ES-I3 (cell line): ENCODE results near the gene UBE2V1.
"Not testable (repeated sequence)": the region's sequence is repeated elsewhere in the genome, so short reads cannot be mapped to it uniquely, and the experiment has no call there.

Experiments
- H3K36me3 ChIP-seq: 2 replicates; pipeline ENCODE4 v1.6.1; 2013; ENCODE audit warnings: mild to moderate bottlenecking, low read length, control low read depth, moderate library complexity; ENCODE audit not compliant: insufficient read depth
- H3K4me1 ChIP-seq: 2 replicates; pipeline ENCODE4 v1.6.1; 2013; ENCODE audit warnings: mild to moderate bottlenecking, control low read depth, low read length; ENCODE audit not compliant: insufficient read depth
- H3K9ac ChIP-seq: 2 replicates; pipeline ENCODE4 v1.6.1; 2013; ENCODE audit warnings: low read depth, mild to moderate bottlenecking, low read length, moderate library complexity
- H3K9me3 ChIP-seq: 2 replicates; pipeline ENCODE4 v1.6.1; 2013; ENCODE audit warnings: mild to moderate bottlenecking, low read length, moderate library complexity; ENCODE audit not compliant: control insufficient read depth, insufficient read depth

Gene UBE2V1

GRCh38 chr20:50063763-50064162, 49.2 kb downstream of the UBE2V1 start:
- not testable (repeated sequence) for H3K9me3 ChIP-seq, H3K4me1 ChIP-seq, H3K36me3 ChIP-seq, H3K9ac ChIP-seq

- H3K4me1 ChIP-seq, result peaks cover 8% of the 10 kb centered on the region; the same call in 1 of the 2 replicates
- H3K36me3 ChIP-seq, result no peaks in the 10 kb centered on the region
- no peak overlapping the region for H3K9ac ChIP-seq
- H3K9me3 ChIP-seq, result no peaks in the 10 kb centered on the region
Observed at GRCh38 chr20:50062006-50062838, 50.7 kb downstream of the UBE2V1 start.

DNA sequence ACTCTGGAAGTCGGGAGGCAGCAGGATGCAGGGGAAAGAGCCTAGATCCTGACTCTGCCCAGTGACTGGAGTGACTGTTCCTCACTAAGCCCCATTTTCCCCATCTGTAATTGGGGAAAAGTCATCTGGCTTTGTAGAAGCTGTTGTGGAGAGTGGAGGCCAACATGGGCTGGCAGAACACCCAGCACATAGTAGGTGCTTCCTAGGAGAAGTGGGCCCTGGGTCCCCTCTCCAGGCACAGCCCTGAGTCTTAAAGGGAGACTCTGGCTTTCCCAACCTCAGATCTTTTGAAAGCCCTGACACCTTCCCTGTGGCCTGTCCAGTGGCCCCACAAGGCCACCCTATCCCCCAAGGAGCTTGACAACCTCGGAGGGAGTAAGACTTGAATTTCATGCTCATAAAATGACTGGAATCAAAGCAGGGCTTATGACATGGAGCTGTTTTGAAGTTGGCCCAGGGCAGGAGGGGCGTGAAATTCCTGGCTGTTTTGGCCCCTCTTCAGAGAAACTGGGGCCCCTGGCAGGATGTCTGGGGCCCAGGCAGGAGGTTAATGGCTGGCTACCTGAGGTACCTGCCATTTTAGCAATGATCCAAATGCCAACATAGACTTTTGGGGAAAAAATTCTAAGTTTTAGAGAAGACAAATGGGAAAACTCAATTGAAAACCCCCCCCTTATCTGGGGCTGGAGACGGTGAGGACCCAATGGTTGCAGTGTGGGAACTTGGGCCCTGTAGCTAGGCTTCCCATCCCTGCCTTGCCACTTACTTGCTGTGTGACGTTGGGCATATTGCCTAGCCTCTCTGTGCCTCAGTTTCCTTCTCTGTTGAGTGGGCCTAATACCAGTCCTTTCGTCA, 51.6 kb downstream of the UBE2V1 start:
- no peak overlapping the region for H3K9ac ChIP-seq
- no peaks in the 10 kb centered on the region for H3K4me1 ChIP-seq
- H3K9me3 ChIP-seq, result no peaks in the 10 kb centered on the region
- H3K36me3 ChIP-seq, result no peaks in the 10 kb centered on the region

GRCh38 chr20:50058662-50059402, 54.1 kb downstream of the UBE2V1 start:
- H3K36me3 ChIP-seq, result no peaks in the 10 kb centered on the region
- H3K9ac ChIP-seq, result no peak overlapping the region
- H3K9me3 ChIP-seq, result no peaks in the 10 kb centered on the region
- H3K4me1 ChIP-seq, result peaks cover 5% of the 10 kb centered on the region; the same call in 1 of the 2 replicates

GRCh38 chr20:50057714-50058053, 55.3 kb downstream of the UBE2V1 start:
- Histone ChIP-seq H3K9me3 (no peaks in the 10 kb centered on the region), H3K36me3 (no peaks in the 10 kb centered on the region), H3K4me1 (peaks cover 5% of the 10 kb centered on the region; the same call in 1 of the 2 replicates), H3K9ac (no peak overlapping the region)

GRCh38 chr20:50056951-50057713, 55.8 kb downstream of the UBE2V1 start:
- Histone ChIP-seq H3K4me1 (peaks cover 5% of the 10 kb centered on the region; the same call in 1 of the 2 replicates), H3K9ac (no peak overlapping the region), H3K36me3 (no peaks in the 10 kb centered on the region), H3K9me3 (no peaks in the 10 kb centered on the region)

DNA sequence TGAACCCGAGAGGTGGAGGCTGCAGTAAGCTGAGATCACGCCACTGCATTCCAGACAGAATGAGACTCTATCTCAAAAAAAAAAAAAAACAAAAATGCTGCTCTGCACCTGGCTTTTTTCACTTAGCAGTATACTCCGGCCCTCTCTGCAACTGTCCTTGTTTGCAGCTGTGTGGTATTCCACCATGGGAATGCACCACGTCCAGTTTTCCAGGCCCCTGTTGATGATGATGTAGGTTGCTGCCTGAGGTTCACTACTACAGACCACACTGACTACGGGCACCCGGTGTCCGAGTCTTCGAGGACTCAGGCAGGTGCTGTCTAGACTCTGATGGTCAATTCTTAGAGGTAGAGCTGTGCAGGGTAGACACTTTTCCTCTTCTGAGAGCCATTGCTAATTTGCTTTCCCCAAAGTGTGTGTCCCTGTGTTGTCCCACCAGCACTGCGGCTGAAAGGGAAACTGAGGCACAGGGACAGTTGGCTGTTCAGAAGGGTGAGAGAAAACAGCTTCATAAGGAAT, 56.5 kb downstream of the UBE2V1 start:
- no peak overlapping the region for H3K9ac ChIP-seq
- peaks cover 5% of the 10 kb centered on the region; the same call in 1 of the 2 replicates for H3K4me1 ChIP-seq
- no peaks in the 10 kb centered on the region for H3K36me3 ChIP-seq
- H3K9me3 ChIP-seq, result no peaks in the 10 kb centered on the region

GRCh38 chr20:50055524-50056083, 57.3 kb downstream of the UBE2V1 start:
- Histone ChIP-seq H3K9me3 (no peaks in the 10 kb centered on the region), H3K36me3 (no peaks in the 10 kb centered on the region), H3K9ac (no peak overlapping the region), H3K4me1 (peaks cover 5% of the 10 kb centered on the region; the same call in 1 of the 2 replicates)

DNA sequence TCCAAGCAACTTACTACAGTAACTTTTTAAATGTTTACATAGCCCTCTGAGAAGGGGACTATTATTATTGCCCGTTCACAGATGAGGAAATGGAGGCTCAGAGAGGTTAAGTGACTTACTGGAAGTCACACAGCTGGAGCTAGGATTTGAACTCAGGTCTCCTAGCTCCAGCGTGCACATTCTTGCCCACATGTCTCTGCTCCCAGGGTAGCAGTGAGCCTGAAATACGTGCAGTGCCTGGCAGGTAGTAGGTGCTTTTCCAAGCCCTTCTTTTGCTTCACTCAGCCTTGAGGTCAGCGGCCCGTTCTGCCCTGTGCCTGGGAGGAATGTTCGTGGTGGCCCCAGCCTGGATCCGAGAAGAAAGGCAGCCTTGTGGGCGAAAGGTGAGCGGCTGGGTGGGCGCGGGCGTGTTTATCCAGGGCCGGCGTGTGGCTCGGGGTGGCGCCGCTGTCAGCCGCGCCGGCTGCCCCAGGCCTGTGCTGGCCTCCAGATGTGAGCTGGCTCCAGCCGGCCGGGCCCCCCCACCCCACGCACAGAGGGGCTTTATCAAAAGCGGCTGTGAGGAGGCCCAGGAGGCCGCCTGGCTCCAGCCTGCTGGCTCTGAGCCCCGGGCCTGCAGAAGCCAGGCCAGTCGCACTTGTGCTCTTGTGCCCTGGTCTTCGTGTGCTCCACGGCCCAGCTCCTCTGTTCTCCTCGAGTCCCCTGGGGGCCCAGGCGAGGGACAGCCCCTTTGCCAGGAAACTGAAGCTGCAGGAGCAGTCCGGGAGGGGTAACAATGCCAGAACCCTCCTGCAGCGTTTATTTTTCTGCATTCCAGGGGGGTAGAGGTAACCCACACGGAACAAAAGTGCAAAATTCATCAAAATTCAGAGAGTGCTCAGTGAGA, 58.1 kb downstream of the UBE2V1 start:
- Histone ChIP-seq H3K9me3 (no peaks in the 10 kb centered on the region), H3K36me3 (no peaks in the 10 kb centered on the region), H3K9ac (no peak overlapping the region), H3K4me1 (peaks cover 5% of the 10 kb centered on the region; the same call in 1 of the 2 replicates)

DNA sequence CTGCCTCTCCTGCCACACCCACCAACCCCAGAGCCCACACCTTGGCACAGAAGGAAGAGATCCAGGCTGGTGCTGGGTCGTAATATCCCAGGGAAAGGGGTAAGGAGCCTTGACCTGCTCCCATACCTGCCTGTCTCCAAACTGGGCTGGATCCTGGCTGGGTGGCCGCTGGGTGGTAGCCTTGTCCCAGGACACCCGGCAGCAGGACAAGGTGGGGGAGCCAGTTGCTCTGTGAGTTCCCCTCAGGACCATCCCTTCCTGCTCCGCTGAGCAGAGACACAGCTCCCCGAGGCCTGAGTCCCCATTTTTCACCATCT, 58.8 kb downstream of the UBE2V1 start:
- Histone ChIP-seq H3K9ac (no peak overlapping the region), H3K9me3 (no peaks in the 10 kb centered on the region), H3K36me3 (no peaks in the 10 kb centered on the region), H3K4me1 (peaks cover 5% of the 10 kb centered on the region; the same call in 1 of the 2 replicates)

GRCh38 chr20:50053362-50054230, 59.4 kb downstream of the UBE2V1 start:
- H3K9me3 ChIP-seq, result no peaks in the 10 kb centered on the region
- peaks cover 5% of the 10 kb centered on the region; the same call in 1 of the 2 replicates for H3K4me1 ChIP-seq
- H3K9ac ChIP-seq, result no peak overlapping the region
- H3K36me3 ChIP-seq, result no peaks in the 10 kb centered on the region
